Hepatocyte (in vitro differentiated cells): ENCODE measurements around the gene KCNH3.

Experiments used
- CTCF ChIP-seq: fragments of 200-600 bp; sonication (generic); IDR thresholded peaks from 2 replicates; pipeline ENCODE4 v1.5.1; 2016; ENCODE audit warnings: antibody characterized with exemption, mild to moderate bottlenecking; ENCODE audit not compliant: poor library complexity
- EZH2 ChIP-seq: fragments of 200-600 bp; sonication (generic); IDR thresholded peaks from 2 replicates; pipeline ENCODE4 v1.6.1; 2016; ENCODE audit warnings: antibody characterized with exemption, mild to moderate bottlenecking, borderline replicate concordance

DNA sequence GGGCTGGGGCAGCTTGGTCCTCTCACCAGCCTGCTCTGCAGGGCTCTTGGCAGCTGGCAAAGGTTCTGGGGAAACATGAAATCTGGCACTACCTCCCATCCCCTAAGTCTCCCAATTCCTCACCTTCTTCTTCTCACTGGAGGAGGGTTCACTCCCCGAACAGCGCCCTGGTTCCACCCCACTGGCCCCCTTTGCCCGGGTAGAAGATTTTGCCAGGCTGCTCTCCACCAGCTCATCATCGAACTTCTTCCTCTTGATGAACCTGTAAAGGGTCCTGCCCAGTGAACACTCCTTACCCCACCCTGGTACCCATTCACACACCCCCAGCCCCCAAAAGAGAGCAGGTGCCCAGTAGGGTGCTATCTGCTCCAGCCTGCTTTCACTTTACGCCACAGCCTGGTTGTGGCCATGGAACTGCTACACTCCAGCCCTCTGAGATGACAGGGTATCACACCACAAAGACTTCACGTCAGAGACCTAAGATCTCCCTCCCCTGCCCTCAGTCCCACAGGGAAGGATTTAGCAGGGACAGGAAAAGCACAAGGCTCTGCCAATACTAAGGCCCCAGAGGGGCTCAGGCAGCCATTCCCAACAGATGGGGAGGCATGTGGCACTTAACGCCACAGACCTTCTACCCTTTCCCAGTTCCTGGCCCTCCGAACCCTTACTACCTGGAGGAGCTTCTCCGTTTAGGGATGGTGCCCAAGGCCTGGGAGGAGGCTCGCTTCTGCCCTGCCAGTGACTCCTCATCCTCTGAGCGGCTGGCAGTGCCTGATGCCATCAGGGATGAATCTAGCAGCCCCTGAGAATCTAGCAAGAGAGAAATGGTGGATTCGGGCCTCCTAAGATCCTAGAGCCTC, 26.8 kb downstream of the KCNH3 start:
- TF ChIP-seq CTCF (no peak), EZH2 (no peak)
